Chondrocyte (in vitro differentiated cells): ENCODE measurements around the gene POC1B. TPM values are rescaled to one million over a fixed set of nuclear protein-coding genes. Genes with fewer than 3 reads are reported as not detected.

ENCODE experiments used
- DNase-seq: peaks from one replicate; pipeline ENCODE4 v3.0.0; 2021; ENCODE audit warnings: mixed read lengths, low spot score
- H3K27ac Mint-ChIP-seq: one replicate; pipeline ENCODE4 v1.8.0; 2021; ENCODE audit warnings: mild to moderate bottlenecking, moderate library complexity, mixed read lengths; ENCODE audit not compliant: unreplicated experiment
- H3K27me3 Mint-ChIP-seq: 2 replicates; pipeline ENCODE4 v1.8.0; 2021; ENCODE audit warnings: low read depth, mixed read lengths
- H3K36me3 Mint-ChIP-seq: 2 replicates; pipeline ENCODE4 v1.8.0; 2021; ENCODE audit warnings: low read depth, mixed read lengths
- H3K4me1 Mint-ChIP-seq: 2 replicates; pipeline ENCODE4 v1.8.0; 2021; ENCODE audit warnings: low read depth, mild to moderate bottlenecking, mixed read lengths
- H3K4me3 Mint-ChIP-seq: one replicate; pipeline ENCODE4 v1.8.0; 2021; ENCODE audit warnings: mild to moderate bottlenecking, moderate library complexity, mixed read lengths; ENCODE audit not compliant: unreplicated experiment
- H3K9me3 Mint-ChIP-seq: 2 replicates; pipeline ENCODE4 v1.8.0; 2021; ENCODE audit warnings: low read depth, mixed read lengths
- total RNA-seq: library from RNA; stranded (reverse); gene quantifications from 3 replicates; pipeline ENCODE4 v1.2.1, GENCODE V29; 2021
- TF ChIP-seq, protein P1 (sequence below): fragments of 200-600 bp; sonication (generic); IDR thresholded peaks from 2 replicates; pipeline ENCODE4 v1.5.0; 2021; ENCODE audit warnings: antibody characterized with exemption, mild to moderate bottlenecking, moderate library complexity

POC1B gene
- total RNA-seq, 1 donor from 2014 or later, result 10.4 TPM

DNA sequence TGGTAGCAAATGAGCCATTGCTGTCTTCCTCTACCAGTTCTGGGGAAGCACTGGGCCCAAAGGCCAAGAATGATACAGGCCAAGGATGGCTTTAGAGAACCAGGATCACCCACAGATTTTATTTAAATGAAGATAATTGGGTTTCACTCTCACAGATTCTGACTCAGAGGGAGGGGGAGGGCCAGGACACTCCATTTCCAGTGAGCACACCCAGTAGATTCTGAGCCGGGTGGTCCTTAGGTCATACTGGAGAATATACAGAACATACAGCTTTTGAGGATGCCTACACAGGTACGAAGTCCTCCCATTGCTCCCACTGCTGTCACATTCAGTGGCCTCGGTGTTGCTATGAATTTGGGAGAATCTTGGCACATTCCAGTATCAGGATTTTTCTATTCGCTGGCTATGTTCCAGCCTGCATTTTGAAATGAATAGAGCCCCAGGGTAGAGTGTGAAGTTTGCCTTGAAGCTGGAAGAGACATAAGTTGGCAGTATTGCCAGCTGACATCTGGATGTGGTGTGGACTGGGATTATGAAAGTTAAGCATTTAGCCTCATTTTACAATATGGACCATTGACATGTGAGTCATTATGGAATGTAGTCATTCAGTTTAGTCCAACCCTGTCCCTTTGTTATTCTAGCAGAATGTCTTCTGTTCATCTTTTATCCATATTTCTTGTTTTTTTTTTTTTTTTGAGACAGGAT, 45.8 kb upstream of the POC1B start:
- Mint-ChIP-seq H3K27me3 (no peaks in the 10 kb centered on the region), H3K27ac (no peak overlapping the region), H3K4me3 (no peak overlapping the region), H3K36me3 (no peaks in the 10 kb centered on the region), H3K4me1 (peaks cover 46% of the 10 kb centered on the region), H3K9me3 (no peaks in the 10 kb centered on the region)
- no peak for DNase-seq
- TF ChIP-seq, protein P1, sequence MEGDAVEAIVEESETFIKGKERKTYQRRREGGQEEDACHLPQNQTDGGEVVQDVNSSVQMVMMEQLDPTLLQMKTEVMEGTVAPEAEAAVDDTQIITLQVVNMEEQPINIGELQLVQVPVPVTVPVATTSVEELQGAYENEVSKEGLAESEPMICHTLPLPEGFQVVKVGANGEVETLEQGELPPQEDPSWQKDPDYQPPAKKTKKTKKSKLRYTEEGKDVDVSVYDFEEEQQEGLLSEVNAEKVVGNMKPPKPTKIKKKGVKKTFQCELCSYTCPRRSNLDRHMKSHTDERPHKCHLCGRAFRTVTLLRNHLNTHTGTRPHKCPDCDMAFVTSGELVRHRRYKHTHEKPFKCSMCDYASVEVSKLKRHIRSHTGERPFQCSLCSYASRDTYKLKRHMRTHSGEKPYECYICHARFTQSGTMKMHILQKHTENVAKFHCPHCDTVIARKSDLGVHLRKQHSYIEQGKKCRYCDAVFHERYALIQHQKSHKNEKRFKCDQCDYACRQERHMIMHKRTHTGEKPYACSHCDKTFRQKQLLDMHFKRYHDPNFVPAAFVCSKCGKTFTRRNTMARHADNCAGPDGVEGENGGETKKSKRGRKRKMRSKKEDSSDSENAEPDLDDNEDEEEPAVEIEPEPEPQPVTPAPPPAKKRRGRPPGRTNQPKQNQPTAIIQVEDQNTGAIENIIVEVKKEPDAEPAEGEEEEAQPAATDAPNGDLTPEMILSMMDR, result no peak

DNA sequence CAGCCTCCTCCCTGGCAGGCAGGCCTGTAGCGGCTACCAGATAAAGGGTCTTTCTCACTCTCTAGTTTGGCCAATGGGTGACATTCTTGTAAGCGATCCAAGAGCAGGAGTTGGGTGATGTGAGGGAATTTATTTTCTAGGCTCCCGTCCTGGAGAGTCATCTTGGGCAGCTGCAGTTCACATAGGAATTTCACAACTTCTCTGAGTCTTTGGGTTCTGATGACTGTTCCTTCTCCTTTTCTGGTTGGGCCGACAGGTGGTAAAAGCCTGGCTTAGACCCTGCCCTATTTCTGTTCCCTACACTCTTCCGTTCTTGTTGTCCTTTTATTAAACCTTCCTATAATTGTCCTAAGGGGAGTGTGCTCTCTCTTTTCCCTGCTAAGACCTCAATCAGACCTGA, 42.6 kb upstream of the POC1B start:
- TF ChIP-seq, protein P1, result no peak
- H3K4me1 Mint-ChIP-seq, result peaks cover 24% of the 10 kb centered on the region
- no peak overlapping the region for H3K27ac Mint-ChIP-seq
- no peaks in the 10 kb centered on the region for H3K27me3 Mint-ChIP-seq
- H3K9me3 Mint-ChIP-seq, result no peaks in the 10 kb centered on the region
- DNase-seq, result no peak
- no peak overlapping the region for H3K4me3 Mint-ChIP-seq
- no peaks in the 10 kb centered on the region for H3K36me3 Mint-ChIP-seq

DNA sequence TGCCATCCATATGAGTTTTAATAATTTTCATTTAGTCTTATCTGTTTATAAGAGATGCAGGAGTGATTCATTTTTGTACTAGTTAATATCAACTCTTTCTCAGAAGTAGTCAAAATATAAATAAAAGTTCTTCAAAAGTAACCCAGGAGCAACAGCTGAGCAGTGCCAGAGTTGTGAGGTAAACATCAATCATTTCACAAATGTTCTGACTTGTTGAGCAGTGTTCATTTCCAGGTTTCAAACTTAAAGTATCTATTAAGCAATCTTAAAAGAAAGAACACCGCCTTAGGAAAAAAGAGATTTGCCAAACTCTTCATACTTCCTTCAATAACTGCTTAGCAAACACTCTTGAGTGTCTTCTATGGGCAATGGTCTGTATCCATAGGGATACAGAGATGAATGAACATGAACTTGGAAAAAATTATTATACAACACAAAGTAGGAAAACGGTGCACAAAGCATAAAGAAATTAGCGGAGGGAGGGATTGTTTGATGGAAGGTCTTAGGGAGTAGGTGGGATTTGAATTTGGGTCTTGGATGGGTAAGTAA, 41.9 kb upstream of the POC1B start:
- Mint-ChIP-seq H3K4me1 (peaks cover 22% of the 10 kb centered on the region), H3K27me3 (no peaks in the 10 kb centered on the region), H3K4me3 (no peak overlapping the region), H3K36me3 (no peaks in the 10 kb centered on the region), H3K9me3 (no peaks in the 10 kb centered on the region), H3K27ac (no peak overlapping the region)
- no peak for DNase-seq
- TF ChIP-seq, protein P1, result no peak

GRCh38 chr12:89566615-89567014, 40.8 kb upstream of the POC1B start:
- Mint-ChIP-seq H3K9me3 (no peaks in the 10 kb centered on the region), H3K36me3 (no peaks in the 10 kb centered on the region), H3K4me1 (peaks cover 17% of the 10 kb centered on the region), H3K27ac (no peak overlapping the region), H3K27me3 (no peaks in the 10 kb centered on the region), H3K4me3 (no peak overlapping the region)
- DNase-seq, result no peak
- TF ChIP-seq, protein P1, result no peak

- H3K4me3 Mint-ChIP-seq, result no peak overlapping the region
- H3K27me3 Mint-ChIP-seq, result no peaks in the 10 kb centered on the region
- TF ChIP-seq, protein P1, result no peak
- H3K27ac Mint-ChIP-seq, result no peak overlapping the region
- peaks cover 3% of the 10 kb centered on the region for H3K36me3 Mint-ChIP-seq
- no peak for DNase-seq
- H3K4me1 Mint-ChIP-seq, result peaks cover 11% of the 10 kb centered on the region
- no peaks in the 10 kb centered on the region for H3K9me3 Mint-ChIP-seq
Observed at GRCh38 chr12:89565002-89565401, 39.2 kb upstream of the POC1B start.
